NCI-H2196 treated with DMSO at 0.1 percent for 48 hours (cell line): ENCODE results near the gene GNS.

ENCODE experiments used
- DNase-seq: peaks from one replicate; lab custom pipeline; 2025; ENCODE audit not compliant: unreplicated experiment; lab: John Stamatoyannopoulos, UW

GNS gene

DNA sequence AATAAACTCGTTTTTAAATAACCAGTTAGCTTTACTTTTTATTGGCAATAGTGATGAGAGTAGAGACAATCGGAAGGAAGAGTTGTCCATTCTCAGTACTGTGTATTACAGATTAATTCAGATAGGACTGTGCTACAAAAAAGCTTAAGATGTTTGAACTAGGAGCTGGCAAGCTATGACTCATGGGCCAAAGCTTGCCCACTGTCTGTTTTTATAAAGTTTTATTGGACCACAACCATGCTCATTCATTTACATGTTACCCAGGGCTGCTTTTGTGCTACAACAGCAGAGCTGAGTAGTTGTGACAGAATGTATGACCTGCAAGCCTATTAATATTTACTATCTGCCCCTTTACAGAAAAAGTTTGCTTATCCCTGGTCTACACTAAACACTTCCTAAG lies 19.4 kb downstream of the GNS start:
- no peak for DNase-seq

DNA sequence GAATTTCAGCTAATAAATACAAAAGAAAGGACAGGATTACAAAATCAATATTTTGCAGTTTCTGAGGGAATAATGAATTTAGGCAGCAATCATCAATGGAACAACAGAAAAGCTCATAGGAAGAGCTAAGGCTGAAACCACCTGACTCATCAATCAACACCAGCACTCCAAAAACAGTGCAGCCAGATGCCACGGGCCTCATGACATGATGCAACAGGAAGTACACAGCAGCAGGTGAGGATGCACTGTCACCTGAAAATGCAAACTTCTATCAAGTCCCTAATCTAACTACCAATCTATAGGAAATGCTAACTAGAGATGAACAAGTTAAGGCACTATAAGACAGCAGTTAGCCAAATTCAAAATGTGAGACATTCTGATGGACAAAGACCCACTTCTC lies 21.7 kb downstream of the GNS start:
- DNase-seq = no peak

DNA sequence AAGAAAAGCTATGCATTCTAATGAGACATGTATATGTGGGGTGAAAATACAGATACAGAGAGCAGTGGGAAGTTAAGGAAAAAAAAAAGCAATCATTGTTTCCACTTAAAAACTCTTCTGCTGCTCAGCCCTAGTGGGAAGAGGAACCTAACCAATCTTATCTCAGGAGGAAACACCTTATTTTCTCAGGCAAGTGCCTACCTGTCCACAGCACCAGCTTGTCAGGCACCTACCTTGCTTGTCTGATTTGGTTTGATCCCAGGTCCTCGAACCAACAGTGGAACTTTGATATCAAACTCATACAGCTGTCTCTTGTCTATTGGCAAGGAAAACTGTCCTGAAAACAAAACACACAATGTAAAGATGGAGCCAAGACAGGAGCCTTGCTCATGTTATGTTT lies 22.4 kb downstream of the GNS start:
- DNase-seq = no peak

DNA sequence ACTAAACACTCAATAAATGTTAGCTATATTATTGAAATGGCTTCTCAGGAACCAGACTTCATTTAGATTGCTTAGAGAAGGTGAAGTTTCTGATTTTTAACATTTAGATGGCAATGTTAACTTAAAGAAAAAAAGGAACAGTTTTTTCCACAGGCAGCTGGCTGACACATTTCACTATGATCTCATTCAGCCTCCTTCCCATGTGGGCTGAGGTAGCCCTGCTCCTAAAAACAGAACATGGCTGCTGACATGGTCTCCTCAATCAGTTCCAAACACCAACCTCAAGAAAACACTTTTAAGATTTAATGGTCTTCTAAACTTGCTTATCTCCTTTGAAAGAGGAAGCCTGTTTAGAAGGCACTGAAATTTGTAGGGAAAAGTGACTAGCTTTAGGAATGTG lies 23.8 kb downstream of the GNS start:
- DNase-seq = no peak

DNA sequence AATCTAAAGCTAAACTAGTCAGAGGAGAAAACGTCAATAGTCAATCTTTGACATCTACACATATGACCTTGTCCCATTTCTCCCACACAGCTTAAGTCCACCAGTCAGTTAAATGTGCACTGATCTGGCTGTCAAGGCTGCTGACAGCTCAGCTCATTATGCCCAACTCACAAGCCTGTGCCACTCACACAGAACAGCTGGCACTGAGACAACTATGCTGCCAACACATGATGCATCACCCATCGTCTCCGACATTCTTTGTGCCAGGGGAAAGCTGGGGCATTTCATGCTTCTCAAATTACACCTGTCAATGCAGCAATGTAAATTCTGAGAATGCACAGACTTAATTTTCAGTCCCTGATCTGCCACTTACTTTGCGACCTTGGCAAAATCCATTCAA lies 25.3 kb downstream of the GNS start:
- DNase-seq = peak; percentile 16

DNA sequence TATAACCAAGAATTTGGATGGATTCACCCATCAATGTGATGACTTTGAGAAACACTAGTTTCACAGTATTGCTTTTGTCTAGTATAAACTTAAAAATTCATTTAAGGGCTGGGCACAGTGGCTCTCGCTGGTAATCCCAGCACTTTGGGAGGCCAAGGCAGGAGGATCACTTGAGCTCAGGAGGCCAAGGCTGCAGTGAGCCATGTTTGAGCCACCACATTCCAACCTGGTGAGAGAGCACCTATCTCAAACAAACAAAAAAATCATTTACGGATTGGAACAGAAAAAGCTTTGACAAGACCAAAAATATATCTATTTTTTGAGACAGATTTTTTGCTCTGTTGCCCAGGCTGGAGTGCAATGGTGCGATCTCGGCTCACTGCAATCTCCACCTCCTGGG lies 27.5 kb downstream of the GNS start:
- DNase-seq = no peak

DNA sequence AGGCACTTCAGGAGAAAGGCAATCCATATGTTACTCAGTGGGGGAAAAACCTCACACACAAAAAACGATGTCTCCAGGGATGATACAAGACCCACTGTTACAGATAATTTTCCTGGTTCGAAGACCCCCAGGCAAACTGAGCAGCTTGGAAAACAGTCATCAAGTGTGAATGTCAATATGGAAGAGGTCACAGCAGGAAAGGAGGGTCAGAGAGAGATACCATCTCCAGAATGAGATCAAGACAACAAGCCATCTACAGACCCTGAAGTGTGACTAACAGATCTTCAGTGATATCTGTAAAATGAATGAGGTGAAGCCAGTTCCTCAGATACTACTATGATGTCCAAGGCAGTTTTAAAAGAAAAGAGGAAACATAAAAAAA lies 28.6 kb downstream of the GNS start:
- no peak for DNase-seq

DNA sequence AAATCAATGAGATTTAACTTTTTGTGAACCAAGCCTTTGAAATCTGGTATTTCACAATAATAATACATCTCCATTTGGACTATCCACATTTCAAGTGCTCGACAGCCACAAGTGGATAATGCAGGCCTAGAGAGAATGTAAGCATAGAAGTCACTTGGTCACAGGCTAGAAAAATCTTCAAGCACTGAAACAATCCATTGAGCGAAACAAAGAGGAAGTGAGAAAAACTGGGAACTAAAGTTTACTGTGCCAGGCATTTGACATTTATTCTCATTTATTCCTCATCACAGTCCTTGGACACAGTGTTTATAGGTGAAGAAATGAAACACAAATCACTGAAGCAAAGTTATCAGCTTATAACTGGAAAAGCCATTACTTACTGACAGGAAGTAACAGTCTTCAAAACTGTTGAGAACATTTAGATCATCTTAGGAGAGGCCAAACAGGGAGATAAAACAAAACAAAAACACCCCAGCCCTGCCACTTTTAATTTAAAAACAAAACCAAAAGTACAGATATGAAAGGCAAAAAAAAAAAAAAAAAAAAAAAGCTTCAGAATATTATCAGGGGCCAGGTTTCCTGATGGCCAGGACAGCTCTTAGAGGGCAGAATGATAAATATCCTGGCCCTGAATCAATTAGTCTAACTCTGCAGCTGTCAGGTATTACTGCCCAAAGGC lies 29.2 kb downstream of the GNS start:
- no peak for DNase-seq

DNA sequence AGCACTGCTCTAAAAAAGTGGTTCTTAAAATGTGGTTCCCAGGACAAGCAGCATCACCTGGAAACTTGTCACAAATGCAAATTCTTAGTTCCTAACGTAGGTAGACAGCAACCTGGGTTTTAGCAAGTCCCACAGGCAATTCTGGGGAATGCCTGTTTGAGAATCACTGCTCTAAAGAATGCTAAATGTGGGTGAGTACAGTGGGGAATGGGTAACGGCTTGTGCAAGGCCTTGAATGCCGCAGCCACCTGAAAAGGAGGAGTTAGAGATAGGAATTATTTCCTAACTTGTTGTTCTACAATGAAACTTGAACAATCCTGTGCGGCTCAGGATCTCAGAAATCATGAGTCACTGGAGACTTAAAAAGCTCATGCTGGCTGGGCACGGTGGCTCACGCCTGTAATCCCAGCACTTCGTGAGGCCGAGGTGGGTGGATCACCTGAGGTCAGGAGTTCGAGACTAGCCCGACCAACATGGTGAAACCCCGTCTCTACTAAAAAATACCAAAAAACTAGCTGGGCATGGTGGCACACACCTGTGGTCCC lies 34.9 kb downstream of the GNS start:
- no peak for DNase-seq

DNA sequence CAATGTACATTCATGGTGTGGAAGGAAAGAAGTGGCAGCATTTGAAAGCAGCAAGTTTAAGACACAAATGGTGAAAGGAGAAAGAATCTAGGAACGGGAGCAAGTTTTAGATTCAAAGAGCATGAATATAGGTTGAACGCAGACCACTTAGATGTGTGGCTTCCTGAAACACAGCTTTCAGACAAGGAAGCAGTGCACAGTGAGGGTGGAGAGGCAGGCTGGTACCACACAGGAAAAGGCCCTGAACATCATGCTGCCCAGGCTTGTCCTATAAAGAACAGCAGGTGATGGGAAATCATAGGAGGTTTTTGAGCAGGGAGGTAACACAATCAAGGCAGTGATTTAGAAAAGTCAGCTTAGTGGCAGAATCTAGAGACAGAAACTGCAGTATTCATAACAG lies 35.6 kb downstream of the GNS start:
- DNase-seq = no peak

DNA sequence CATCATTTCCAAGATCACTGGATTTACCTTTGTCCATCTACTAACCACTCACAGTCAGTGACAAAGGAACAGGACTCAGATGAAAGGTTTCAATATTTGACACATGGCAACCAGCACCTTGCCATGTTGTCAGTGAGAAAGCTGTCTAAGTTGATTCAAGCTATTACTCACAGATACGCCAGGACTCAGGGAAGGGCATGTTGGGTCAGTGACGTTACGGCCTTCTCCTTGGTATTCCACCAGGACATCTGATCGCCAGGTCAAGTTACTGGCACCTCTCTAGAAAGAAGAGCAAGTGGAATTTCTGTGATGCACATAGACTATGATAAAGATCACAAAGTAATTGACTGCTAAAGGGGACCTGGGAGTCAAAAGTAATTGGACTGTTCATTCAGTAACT lies 36.4 kb downstream of the GNS start:
- no peak for DNase-seq

DNA sequence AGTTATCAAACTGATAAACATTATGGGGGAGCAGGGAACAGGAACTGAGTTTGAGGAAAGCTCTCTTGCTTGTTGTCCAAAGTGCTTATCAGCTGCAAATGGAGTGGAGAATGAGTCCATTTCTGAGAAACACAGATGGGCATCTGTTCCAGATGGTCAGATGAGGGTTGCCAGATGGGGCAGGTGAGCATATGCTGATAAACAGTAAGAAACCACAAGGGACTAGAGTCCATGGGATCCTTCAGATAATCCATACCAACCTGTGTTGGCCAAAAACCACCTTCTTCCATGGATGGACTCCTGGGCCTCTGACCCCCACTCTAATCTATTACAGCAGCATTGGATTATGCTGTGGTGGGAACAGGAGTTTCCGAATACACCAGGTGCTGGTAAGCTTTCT lies 38.3 kb downstream of the GNS start:
- DNase-seq = no peak

DNA sequence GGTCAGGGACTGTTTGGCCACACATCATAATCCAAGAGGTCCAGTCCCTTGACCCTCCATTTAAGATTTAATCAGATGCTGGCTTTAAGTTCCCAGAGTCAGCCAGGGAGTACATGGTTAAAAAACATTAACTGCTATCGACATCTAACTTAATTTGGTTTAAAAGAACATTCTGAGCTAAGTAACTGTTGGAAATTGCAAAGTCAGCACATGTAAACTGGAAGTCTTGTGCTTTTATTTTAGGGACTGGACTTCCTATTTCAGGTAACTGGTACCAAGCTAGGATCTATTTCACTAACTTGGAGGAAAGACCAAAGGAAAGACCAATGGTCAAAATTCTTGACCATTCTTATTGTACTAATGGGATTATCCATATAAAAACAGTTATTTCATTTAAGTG lies 40.6 kb downstream of the GNS start:
- DNase-seq = no peak

DNA sequence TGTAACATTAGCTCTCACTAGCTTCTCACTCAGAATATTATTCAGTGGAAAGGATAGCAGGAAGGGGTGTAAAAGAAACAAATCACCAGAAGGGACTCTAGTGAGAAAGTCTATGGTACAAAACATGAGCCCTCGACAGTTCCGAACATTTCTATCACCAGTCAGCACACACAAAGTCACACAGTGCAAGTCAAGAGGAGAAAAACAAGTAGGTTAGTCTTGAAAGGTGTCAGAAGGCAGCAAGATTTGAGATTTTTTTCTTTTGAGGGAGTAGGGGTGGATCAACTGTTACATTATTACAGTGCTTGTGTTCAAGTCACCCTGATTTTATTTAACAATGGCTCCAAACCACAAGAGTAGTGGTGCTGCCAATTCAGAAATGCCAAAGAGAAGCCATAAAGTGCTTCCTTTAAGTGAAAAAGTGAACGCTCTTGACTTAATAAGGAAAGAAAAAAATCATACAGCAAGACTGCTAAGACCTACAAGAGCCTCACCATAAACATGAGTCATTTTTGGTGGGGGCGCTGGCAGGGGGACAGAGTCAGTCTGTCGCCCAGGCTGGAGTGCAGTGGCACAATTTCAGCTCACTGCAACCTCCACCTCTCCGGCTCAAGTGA lies 42.3 kb downstream of the GNS start:
- no peak for DNase-seq

DNA sequence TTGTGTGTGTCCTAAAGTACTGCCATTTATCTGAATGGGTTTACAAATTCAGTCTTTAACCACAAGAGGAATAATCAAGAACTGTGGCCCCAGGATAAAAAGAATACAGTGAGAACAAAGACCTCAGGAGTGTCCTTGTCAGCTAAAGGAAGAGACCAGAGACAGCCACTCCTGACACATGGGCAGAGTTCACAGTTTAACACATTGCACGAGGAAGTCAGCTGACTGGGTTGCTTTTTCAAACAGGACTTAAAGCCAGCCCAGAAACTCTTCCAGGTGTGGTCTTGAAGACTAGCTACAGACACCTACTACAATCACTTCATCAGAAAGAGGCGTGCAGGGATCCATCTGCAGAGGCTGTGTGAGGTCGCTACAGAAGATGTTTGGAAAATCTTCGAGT lies 42.8 kb downstream of the GNS start:
- no peak for DNase-seq

DNA sequence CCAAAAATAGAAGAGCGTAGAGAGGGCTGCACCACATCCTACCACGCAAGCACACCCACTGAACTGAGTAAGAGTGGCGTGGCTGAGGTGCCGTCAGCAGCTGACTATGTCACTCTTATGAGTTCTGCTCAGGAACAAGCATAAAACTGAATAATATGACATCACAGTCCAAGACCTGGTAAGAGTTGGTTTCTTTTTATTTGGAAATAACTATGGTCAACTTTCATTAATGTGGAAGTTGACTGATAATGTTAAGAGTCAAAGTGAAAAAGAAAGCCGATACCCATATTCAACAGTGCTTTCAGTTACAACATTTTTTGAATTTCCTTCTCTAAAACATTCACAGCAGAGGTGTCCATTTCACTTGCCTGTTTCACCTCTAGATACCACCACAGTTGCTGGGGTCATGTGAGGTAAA lies 44.6 kb downstream of the GNS start:
- no peak for DNase-seq

DNA sequence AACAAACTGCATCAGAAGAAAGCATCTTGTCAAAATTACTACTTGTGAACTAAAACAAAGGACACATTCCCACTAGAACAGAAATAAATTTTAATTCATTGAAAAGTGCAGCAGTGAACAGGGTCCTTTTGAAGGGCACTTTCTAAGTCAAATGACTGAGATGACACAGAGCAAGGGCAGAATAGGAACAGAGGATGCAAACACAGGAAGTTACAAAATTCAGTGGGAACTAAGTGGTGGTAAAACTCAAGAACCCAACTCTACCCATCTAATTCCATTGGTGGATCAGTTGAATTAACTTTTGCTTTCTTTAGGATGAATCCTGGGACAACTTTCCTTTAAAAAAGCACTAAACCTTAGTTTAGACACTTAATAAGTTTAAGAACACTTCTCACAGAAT lies 45.8 kb downstream of the GNS start:
- DNase-seq = no peak

DNA sequence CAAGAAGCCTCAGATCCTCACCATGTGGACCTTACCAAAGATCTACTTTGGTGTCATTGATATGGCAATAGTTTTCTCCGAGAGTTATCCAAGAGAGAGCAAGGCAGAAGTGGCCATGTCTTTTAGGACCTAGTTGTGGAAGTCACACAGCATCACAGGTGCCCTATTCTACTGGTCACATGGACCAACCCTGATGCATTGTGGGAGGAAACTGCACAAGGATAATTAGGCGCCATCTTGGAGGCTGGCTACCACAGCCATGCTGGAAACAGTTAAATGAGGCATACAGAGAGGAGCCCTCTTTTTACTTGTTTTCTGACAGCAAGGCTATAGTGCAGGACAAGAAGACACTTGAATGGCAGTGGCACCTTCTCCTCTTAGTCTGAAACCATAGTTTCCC lies 49.8 kb downstream of the GNS start:
- DNase-seq = no peak

DNA sequence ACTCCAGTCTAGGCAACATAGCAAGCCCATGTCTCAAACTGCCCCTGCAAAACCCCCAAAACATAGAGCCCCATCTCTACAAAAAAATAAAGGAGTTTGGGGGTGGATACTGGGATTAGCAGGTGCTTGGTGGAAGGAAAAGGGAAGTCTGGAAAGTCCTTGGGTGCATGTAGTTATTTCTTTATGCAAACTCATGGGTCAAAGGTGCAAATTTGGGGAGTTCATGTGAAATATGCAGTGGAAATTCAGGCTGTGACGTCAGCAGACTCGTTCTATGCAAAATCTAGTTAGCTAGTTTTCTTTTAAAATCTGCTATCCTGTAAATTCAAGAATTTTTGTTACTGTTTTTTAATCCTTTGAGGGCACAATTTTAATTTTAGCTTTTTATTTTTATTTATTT lies 51.3 kb downstream of the GNS start:
- DNase-seq = no peak

DNA sequence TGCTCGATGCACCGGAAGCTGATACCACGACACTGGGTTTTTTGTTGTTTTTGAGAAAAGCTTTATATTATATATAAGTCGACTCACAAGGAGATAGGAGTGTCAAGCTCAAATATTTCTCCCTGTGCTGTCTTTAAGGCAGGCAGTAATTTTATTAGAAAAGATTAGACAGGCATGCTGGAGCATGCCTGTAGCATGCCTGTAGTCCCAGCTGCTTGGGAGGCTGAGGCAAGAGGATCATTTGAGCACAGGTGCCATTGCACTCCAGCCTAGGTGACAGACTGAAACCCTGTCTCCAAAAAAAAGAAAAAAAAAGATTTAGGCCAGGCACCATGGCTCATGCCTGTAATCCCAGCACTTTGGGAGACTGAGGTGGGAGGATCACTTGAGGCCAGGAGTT lies 51.8 kb downstream of the GNS start:
- DNase-seq = no peak

DNA sequence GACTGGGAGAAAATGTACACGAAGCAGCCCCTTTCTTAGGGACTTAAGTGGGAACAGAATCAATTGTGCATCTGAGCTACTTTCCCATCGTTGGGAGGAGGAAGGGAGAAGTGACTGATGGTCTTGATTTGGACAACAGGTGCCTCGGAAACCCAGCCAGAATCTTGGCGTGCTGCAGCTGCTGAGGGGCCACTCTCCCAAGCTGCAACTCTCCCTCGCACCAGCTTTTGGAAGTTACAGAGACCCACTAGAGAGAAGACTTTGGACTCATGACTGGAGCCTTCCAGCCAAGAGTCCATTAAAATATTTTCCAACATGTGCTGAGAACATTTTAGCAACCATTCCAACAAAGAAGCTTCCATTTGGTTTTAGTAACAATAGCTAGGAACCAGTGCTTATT lies 52.3 kb downstream of the GNS start:
- no peak for DNase-seq

DNA sequence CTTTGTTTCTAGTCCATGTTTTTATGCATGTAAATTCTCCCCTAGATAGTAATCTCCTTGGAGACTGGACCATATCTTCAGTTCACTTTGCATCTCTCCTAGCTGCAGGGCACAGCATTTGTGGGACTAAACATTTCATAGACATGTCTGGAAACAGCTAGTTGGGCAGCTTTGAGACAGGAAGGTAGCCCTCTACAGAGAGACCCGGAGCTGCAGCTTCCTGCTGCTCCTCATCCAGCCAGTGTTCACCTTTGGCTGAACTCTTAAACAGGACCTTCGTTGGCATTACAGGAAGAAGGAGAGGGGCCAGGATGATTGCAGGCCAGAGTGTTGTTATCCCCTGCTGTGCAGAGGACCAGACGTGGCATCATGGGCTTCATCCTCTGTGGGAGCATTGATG lies 52.9 kb downstream of the GNS start:
- DNase-seq = no peak

DNA sequence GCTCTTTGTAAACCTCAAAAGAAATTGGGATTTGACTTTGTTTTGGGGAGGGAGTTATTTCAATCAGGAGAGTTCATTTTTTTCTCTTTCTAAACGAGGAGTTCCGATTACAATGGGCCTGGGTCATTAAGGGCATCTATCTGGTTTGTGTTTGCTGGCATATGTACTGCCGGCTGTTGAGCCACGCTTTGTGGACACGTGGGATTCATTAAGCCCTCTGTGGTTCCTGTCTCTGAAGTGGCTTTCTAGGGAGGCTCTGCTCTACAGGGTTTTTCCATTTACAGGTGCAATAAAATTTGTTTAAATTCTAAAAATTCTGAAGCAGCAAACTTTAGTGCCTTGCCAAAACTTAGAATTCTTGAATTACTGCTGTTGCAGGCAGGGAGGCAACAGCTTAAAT lies 57.9 kb downstream of the GNS start:
- DNase-seq = no peak
